ENCODE results near the gene APELA. TPM values are rescaled to one million over a fixed set of nuclear protein-coding genes. Genes with fewer than 3 reads are reported as not detected.
"Not testable (repeated sequence)": the region's sequence is repeated elsewhere in the genome, so short reads cannot be mapped to it uniquely, and the experiment has no call there.

APELA gene
- polyA plus RNA-seq, 1 donor: 0.25 TPM

DNA sequence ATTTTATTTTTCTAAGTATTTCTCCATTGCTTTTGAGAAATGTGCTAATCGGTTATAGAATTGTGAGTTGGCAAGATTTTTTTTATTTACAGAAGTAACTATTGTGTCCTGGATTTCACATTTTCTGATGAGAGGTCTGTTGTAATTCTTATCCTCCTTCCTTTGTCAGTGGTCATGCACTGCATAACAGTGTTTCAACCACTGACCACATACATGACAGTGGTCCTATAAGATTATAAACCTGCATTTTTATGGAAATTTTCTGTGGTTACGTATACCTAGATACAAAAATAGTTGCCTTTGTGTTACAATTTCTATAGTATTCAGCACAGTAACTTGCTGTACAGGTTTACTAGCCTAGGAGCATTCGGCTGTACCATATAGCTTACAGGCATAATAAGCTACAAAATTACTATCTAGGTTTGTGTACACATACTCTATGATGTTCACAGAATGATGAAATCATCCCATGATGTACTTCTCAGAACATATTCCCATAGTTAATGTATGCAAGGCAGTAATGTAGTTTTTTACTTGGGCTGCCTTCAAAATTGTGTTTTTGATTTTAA, 47.8 kb downstream of the APELA start:
- DNase-seq (ENCODE audit: low read depth): no peak

DNA sequence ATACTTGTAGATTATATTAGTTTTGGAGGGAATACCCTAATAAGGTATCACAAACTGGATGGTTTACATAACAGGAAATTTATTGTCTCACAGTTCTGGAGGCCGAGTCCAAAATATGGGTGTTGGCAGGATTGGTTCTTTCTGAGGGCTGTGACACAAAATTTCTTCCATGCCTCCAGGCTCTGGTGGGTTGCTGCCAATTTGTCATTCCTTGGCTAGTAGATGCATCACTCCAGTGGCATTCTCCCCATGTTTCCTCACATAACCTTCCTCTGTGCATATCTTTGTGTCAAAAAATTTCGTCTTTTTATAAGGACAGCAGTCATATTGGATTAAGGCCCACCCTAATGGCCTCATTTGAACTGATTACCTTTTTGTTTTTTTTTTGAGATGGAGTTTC, 49.3 kb downstream of the APELA start:
- no peak for DNase-seq (ENCODE audit: low read depth)

DNA sequence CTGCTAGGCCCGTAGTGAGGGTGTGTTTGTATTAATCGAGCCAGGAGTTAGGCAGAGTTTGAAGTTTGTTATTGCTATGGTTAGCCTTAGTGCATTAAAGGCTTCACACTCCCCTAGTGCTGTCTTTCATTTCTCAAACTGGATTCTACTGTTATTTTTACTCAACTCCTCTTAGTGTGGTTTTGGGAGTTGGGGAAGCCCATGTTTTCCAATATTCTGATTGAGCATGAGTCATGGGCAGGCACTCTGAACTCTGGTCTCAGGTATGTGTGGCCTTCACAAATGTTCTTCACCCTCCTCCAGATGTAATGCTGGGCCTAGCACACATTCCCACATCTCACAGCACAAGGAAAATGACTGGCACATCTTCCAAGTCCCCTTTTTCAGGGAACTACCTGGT, 50.1 kb downstream of the APELA start:
- DNase-seq (ENCODE audit: low read depth): not testable (repeated sequence)

DNA sequence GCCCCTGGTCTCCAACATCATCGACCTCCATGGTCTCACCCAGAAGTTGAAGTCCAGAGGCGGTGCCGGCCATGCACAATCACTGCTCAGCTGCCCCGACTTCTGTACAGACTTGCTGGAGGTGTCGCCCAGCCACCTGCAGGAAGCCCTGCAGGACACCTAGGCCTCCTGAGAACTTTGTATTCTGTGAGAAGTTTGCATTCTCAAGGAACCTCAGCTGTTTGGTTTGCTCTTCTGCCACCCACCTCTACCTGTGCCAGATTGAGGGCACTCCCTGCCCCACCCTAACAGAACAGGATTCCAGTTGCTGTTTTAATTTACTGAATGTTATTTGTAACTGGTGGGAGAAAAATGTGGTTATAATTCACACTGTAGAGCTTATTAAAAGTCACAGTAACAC, 53.7 kb downstream of the APELA start:
- no peak for DNase-seq (ENCODE audit: low read depth)

DNA sequence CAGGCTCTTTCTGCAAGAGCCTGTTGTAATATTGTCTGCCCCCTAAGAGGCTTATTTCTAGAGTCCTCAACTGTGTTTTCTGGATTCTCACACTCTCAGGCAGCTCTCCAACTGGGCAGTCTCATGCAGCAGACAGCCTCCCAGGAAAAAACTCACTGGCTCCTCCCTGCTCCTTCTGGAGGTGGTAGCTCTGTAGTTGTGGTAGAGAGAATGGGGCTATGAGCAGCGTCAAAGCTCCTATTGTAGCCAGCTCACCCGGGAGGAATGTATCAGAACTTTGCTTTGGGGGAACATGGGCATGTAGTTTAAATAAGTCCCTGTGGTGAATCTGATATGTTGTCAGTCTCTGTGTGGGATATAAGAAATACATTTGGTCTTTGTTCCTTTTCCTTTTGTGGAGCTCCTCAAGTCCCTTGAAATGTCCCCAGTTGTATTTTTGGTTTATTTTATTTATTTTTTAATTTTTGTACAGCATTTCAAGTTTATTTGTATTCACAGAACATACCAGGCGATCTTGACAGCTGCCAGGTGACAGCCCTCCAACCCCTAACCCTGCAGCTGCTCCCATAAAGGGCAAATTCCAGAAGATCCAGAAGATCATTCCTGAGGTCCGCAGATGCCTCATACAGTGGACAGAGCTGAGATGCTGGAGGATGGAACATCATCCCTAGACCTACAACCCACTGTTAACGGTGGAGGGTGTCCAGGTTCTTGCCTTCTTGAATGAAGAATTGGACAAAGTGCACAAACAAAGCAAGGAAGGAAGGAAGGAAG, 54.8 kb downstream of the APELA start:
- DNase-seq (ENCODE audit: low read depth): no peak

DNA sequence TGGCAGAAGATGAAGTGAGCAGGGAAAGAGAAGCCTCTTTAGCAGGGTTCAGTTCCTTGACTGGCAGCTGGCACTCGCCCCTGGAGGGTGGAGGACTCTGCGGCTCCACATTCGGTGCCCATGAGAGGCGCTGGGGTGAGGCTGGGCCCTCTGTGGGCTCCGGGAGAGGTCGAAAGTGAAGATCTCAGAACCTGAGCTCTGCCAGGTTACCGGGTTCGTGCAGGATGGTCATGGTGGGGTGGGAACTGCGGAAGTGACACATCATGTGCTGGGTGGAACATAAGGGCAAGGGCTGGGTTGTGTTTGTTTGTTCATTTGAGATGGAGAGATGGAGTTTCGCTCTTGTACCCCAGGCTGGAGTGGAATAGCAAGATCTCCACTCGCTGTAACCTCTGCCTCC, 56.3 kb downstream of the APELA start:
- no peak for DNase-seq (ENCODE audit: low read depth)

DNA sequence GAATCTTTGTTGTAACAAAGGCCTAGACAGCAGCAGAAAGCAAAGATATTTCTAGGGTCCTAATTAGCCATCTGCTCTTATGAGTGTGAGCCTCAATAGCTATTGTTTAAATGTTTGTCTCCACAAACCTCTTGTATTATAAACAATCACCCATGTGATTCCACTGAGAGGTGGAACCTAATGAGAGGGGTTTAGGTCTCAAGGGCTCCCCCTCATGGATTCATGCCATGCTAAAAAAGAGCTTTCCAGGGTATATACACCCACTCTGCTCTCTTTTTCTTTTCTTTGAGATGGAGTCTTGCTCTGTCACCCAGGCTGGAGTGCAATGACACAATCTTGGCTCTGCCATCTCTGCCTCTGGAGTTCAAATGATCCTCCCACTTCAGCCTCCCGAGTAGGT, 58.4 kb downstream of the APELA start:
- no peak for DNase-seq (ENCODE audit: low read depth)

DNA sequence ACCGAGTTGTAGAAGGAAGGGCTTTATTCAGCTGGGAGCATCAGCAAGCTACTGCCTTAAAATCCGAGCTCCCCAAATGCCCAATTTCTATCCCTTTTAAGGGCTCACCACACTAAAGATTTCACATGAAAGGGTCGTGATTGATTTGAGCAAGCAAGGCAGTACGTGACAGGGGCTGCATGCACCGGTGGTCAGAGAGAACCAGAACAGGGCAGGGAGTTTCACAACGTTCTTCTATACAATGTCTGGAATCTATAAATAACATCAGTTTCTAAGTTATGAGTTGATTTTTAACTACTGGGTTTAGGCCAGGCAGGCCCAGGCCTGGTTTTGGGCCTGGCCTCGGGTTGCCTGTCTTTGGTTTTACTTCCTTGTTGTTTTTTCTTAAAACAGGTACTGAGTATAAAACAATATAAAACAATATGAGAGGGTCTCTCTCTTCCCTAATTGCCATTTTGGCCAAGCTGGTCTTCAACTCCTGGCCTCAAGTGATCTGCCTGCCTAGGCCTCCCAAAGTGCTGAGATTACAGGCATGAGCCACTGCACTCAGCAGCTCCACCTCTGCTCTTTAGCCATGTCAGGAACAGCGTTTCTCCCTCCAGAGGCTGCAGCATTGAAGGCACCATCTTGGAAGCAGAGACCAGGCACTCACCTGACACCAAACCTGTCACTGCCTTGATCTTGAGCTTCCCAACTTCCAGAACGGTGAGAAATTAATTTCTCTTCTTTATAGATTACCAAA, 59.1 kb downstream of the APELA start:
- not testable (repeated sequence) for DNase-seq (ENCODE audit: low read depth)

DNA sequence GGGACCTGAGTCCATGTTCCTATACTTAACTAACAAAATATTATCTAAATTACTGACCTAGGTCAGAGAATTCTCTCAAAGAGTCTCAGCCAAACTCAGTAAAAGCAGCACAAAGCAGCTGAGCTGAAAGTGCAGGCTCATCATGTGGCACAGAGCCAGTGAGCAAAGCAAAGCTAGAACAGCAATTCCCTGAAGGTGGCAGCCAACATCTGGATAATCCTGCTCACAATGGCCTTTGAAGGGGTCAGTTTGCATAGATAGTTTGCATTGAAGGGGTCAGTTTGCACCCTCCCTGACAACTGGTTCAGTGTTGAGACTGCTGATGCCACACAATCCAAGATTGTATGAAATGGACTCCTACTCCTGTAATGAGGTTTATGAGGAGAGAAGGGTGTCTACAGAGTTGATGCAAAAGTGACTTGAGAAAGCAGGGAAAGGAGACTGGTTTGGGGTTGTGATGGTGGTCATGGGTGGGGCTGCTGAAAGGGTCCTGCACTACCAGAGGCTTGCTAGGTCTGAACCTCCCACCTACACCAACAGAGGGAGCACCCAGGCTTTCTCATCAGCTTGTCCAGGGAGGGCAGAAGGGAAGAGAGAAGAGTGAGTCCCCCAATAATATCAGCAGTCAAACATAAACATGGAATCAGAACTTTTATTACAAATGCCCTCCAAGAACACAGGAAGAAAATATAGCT, 60.7 kb downstream of the APELA start:
- DNase-seq (ENCODE audit: low read depth): peak; percentile 76

DNA sequence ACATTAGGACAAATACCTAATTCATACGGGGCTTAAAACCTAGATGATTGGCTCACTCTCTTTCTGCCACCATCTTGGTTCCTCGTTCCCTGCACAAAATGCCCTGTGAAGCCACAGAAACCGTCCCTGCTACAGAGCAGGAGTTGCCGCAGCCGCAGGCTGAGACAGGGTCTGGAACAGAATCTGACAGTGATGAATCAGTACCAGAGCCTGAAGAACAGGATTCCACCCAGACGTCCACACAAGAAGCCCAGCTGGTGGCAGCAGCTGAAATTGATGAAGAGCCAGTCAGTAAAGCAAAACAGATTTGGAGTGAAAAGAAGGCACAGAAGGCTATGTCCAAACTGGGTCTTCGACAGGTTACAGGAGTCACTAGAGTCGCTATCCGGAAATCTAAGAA, 66.2 kb downstream of the APELA start:
- no peak for DNase-seq (ENCODE audit: low read depth)

DNA sequence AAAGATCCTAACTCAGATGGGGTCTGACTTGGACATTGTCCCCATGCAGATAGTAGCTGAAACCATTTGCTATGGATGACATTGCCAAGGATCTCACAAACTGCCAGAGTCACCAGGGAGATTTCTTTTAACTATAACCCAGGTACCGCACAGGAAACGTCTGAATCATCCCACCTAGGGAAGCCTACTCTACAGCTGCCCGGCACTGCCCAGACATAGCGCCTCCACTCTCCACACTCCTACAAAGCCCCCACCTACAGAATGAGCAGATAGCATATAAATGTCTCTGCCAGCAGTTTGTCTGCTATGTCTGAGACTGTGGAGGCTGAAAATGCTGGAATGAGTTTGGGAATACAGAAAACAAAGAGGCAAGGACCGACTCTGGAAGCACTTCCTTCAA, 68.2 kb downstream of the APELA start:
- no peak for DNase-seq (ENCODE audit: low read depth)

DNA sequence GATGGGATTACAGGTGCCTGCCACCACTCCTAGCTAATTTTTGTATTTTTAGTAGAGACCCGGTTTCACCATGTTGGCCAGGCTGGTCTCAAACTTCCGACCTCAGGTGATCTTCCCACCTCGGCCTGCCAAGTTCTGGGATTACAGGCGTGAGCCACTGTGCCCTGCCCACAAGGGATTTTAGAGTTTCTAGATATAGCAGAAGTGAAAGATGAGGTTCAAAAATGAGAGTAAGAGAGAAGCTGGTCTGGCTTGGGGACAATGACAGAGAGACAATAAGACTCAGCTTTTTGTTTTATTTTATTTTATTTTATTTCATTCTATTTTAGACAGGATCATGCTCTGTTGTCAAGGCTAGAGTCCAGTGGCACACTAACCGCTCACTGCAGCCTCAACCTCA, 69.8 kb downstream of the APELA start:
- no peak for DNase-seq (ENCODE audit: low read depth)

Other genes with a start within 250 kb of the APELA start
- gene SMIM31, start 123.0 kb upstream of the APELA start, polyA plus RNA-seq (ENCODE audit: insufficient read length): 0.04 TPM
- gene TRIM61, start 100.5 kb downstream of the APELA start, polyA plus RNA-seq (ENCODE audit: insufficient read length): 2.7 TPM
- not detected for gene TRIM60, start 154.8 kb downstream of the APELA start, polyA plus RNA-seq (ENCODE audit: insufficient read length)
- gene TRIM75, start 176.7 kb downstream of the APELA start, polyA plus RNA-seq (ENCODE audit: insufficient read length): 0.10 TPM
- gene TMEM192, start 235.7 kb downstream of the APELA start, polyA plus RNA-seq (ENCODE audit: insufficient read length): 13.4 TPM

Measured in forelimb muscle (tissue), 1 donor.